Neural progenitor cell (in vitro differentiated cells): ENCODE measurements around the gene SBSN. TPM values are rescaled to one million over a fixed set of nuclear protein-coding genes. Genes with fewer than 3 reads are reported as not detected.

Experiments used
- DNase-seq: peaks from one replicate; pipeline ENCODE4 v3.0.0-alpha.2; 2016; ENCODE audit warnings: low spot score
- H2AFZ ChIP-seq: fragments of 200-600 bp; sonication (generic); replicated peaks from 2 replicates; pipeline ENCODE4 v1.6.1; 2016; ENCODE audit warnings: antibody characterized with exemption
- H3F3A ChIP-seq: fragments of 200-600 bp; sonication (generic); 2 replicates; pipeline ENCODE4 v1.6.1; 2016; ENCODE audit warnings: antibody characterized with exemption, low read depth
- H3K27ac ChIP-seq: fragments of 200-600 bp; sonication (generic); 2 replicates; pipeline ENCODE4 v1.5.1; 2016; ENCODE audit warnings: mild to moderate bottlenecking
- H3K27me3 ChIP-seq: fragments of 200-600 bp; sonication (generic); 2 replicates; pipeline ENCODE4 v1.6.1; 2016; ENCODE audit warnings: mild to moderate bottlenecking, moderate library complexity
- H3K36me3 ChIP-seq: fragments of 200-600 bp; sonication (generic); 2 replicates; pipeline ENCODE4 v1.5.1; 2016
- H3K4me1 ChIP-seq: fragments of 200-600 bp; sonication (generic); 2 replicates; pipeline ENCODE4 v1.6.1; 2016; ENCODE audit warnings: mixed run types
- H3K4me2 ChIP-seq: fragments of 200-600 bp; sonication (generic); 2 replicates; pipeline ENCODE4 v1.6.1; 2016
- H3K4me3 ChIP-seq: fragments of 200-600 bp; sonication (generic); 2 replicates; pipeline ENCODE4 v1.5.1; 2016
- H3K79me2 ChIP-seq: fragments of 200-600 bp; sonication (generic); 2 replicates; pipeline ENCODE4 v1.6.1; 2016; ENCODE audit warnings: low read depth
- H3K9ac ChIP-seq: fragments of 200-600 bp; sonication (generic); 2 replicates; pipeline ENCODE4 v1.6.1; 2016
- H3K9me3 ChIP-seq: fragments of 200-600 bp; sonication (generic); 2 replicates; pipeline ENCODE4 v1.5.1; 2016; ENCODE audit warnings: low read depth
- H4K20me1 ChIP-seq: fragments of 200-600 bp; sonication (generic); 2 replicates; pipeline ENCODE4 v1.6.1; 2016; ENCODE audit warnings: low read depth
- H3K27ac Mint-ChIP-seq: 3 replicates; pipeline ENCODE4 v1.8.0; 2021; ENCODE audit warnings: mixed read lengths
- H3K27me3 Mint-ChIP-seq: 2 replicates; pipeline ENCODE4 v1.8.0; 2022; ENCODE audit warnings: low read depth, mild to moderate bottlenecking, inconsistent platforms, moderate library complexity, mixed read lengths; ENCODE audit not compliant: insufficient read depth
- H3K36me3 Mint-ChIP-seq: 3 replicates; pipeline ENCODE4 v1.8.0; 2021; ENCODE audit warnings: mixed read lengths
- H3K4me1 Mint-ChIP-seq: 3 replicates; pipeline ENCODE4 v1.8.0; 2021; ENCODE audit warnings: mixed read lengths
- H3K4me3 Mint-ChIP-seq: 3 replicates; pipeline ENCODE4 v1.8.0; 2021; ENCODE audit warnings: mild to moderate bottlenecking, moderate library complexity, mixed read lengths
- H3K9me3 Mint-ChIP-seq: 3 replicates; pipeline ENCODE4 v1.8.0; 2020; ENCODE audit warnings: mixed read lengths
- EZH2 ChIP-seq: fragments of 200-600 bp; sonication (generic); IDR thresholded peaks from 2 replicates; pipeline ENCODE4 v1.6.1; 2017; ENCODE audit warnings: antibody characterized with exemption, mild to moderate bottlenecking, moderate library complexity
- EZH2phosphoT487 ChIP-seq: fragments of 200-600 bp; sonication (generic); IDR thresholded peaks from 2 replicates; pipeline ENCODE4 v1.6.1; 2017; ENCODE audit warnings: antibody characterized with exemption
- total RNA-seq: library from RNA; depleted of rRNA; stranded (reverse); fragments of >200 nt; gene quantifications from 2 replicates; pipeline ENCODE4 v1.2.3, GENCODE V29; 2015; ENCODE audit warnings: low replicate concordance
- TF ChIP-seq, protein P1 (sequence below): fragments of 200-600 bp; sonication (generic); IDR thresholded peaks from 2 replicates; pipeline ENCODE4 v1.5.1; 2017; ENCODE audit warnings: antibody characterized with exemption, mild to moderate bottlenecking

Gene SBSN
- total RNA-seq, 1 donor from 2014 or later = not detected

GRCh38 chr19:35551091-35551810, 23.1 kb upstream of the SBSN start:
- Histone ChIP-seq H3K4me2 (no peak overlapping the region), H3K9me3 (no peaks in the 10 kb centered on the region), H4K20me1 (peaks cover 16% of the 10 kb centered on the region), H3K27me3 (peaks cover 8% of the 10 kb centered on the region), H3K79me2 (peaks cover 12% of the 10 kb centered on the region), H3K27ac (no peak overlapping the region), H3K36me3 (no peaks in the 10 kb centered on the region), H3K4me1 (peaks cover 4% of the 10 kb centered on the region), H3K4me3 (no peak overlapping the region), H3K9ac (no peak overlapping the region), H2AFZ (no peak overlapping the region), H3F3A (no peaks in the 10 kb centered on the region)
- peaks cover 3% of the 10 kb centered on the region for H3K36me3 Mint-ChIP-seq
- H3K27me3 Mint-ChIP-seq = peaks cover 11% of the 10 kb centered on the region
- no peak overlapping the region for H3K4me3 Mint-ChIP-seq
- no peak overlapping the region for H3K27ac Mint-ChIP-seq
- TF ChIP-seq, protein P1, sequence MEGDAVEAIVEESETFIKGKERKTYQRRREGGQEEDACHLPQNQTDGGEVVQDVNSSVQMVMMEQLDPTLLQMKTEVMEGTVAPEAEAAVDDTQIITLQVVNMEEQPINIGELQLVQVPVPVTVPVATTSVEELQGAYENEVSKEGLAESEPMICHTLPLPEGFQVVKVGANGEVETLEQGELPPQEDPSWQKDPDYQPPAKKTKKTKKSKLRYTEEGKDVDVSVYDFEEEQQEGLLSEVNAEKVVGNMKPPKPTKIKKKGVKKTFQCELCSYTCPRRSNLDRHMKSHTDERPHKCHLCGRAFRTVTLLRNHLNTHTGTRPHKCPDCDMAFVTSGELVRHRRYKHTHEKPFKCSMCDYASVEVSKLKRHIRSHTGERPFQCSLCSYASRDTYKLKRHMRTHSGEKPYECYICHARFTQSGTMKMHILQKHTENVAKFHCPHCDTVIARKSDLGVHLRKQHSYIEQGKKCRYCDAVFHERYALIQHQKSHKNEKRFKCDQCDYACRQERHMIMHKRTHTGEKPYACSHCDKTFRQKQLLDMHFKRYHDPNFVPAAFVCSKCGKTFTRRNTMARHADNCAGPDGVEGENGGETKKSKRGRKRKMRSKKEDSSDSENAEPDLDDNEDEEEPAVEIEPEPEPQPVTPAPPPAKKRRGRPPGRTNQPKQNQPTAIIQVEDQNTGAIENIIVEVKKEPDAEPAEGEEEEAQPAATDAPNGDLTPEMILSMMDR = no peak
- no peak for TF ChIP-seq EZH2phosphoT487
- no peak for TF ChIP-seq EZH2
- H3K9me3 Mint-ChIP-seq = no peaks in the 10 kb centered on the region
- no peak for DNase-seq
- H3K4me1 Mint-ChIP-seq = peaks cover 25% of the 10 kb centered on the region

DNA sequence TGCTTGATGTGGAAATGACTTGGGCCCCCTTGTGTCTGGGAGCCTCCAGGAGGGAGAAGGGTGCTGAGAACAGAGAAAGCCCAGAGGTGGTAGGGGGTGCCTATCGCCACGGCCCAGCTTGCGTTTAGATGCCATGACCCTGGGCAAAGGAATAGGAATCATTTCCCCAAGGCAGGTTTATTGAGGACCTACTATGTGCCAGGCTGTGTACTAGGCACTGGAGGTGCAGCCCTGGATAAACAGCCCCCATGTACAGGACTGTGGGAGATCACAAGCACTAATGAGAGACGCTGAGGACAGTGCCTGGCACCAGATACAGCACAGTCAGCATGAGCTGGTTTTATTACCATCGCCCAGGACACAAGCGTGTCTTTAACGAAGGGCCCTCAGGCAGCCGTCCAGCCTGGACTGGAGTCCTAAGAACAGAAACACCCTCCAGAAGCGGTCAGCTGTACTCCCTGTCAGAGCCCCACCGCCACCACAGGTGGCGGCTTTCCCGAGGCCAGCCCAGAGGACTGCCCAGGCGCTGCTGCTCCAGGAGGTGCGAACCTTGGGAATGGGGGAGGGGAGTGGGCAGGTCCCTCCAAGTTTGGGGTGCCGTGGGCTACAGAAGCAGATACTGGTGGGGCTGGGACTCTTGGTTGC, 21.9 kb upstream of the SBSN start:
- Mint-ChIP-seq H3K27me3 (peaks cover 8% of the 10 kb centered on the region), H3K9me3 (no peaks in the 10 kb centered on the region), H3K36me3 (peaks cover 3% of the 10 kb centered on the region), H3K4me3 (no peak overlapping the region), H3K27ac (no peak overlapping the region), H3K4me1 (peaks cover 22% of the 10 kb centered on the region)
- Histone ChIP-seq H3K4me3 (no peak overlapping the region), H3F3A (no peaks in the 10 kb centered on the region), H3K4me2 (no peak overlapping the region), H3K27ac (no peak overlapping the region), H4K20me1 (peaks cover 18% of the 10 kb centered on the region), H2AFZ (no peak overlapping the region), H3K27me3 (peaks cover 3% of the 10 kb centered on the region), H3K79me2 (peaks cover 20% of the 10 kb centered on the region), H3K9ac (no peak overlapping the region), H3K36me3 (no peaks in the 10 kb centered on the region), H3K9me3 (no peaks in the 10 kb centered on the region), H3K4me1 (peaks cover 7% of the 10 kb centered on the region)
- DNase-seq = no peak
- TF ChIP-seq EZH2phosphoT487 = no peak
- no peak for TF ChIP-seq EZH2
- TF ChIP-seq, protein P1 = no peak

GRCh38 chr19:35549174-35549788, 21.2 kb upstream of the SBSN start:
- Mint-ChIP-seq H3K9me3 (no peaks in the 10 kb centered on the region), H3K27ac (peak overlapping the region; percentile 20), H3K36me3 (peaks cover 3% of the 10 kb centered on the region), H3K4me1 (peaks cover 29% of the 10 kb centered on the region), H3K4me3 (peak overlapping the region; percentile 38), H3K27me3 (peaks cover 6% of the 10 kb centered on the region)
- H3K4me1 ChIP-seq = peaks cover 11% of the 10 kb centered on the region
- DNase-seq = peak; percentile 91
- H3K9ac ChIP-seq = no peak overlapping the region
- peaks cover 1% of the 10 kb centered on the region for H3K27me3 ChIP-seq
- H3K36me3 ChIP-seq = no peaks in the 10 kb centered on the region
- H2AFZ ChIP-seq = no peak overlapping the region
- H4K20me1 ChIP-seq = peaks cover 18% of the 10 kb centered on the region
- no peaks in the 10 kb centered on the region for H3K9me3 ChIP-seq
- TF ChIP-seq, protein P1 = peak; percentile 75
- no peak for TF ChIP-seq EZH2phosphoT487
- H3K79me2 ChIP-seq = peaks cover 27% of the 10 kb centered on the region
- H3K27ac ChIP-seq = no peak overlapping the region
- no peak overlapping the region for H3K4me2 ChIP-seq
- H3K4me3 ChIP-seq = no peak overlapping the region
- H3F3A ChIP-seq = no peaks in the 10 kb centered on the region
